ENCODE measurements around the gene COBL. TPM values are rescaled to one million over a fixed set of nuclear protein-coding genes. Genes with fewer than 3 reads are reported as not detected.

Gene COBL
- total and polyA plus RNA-seq, 2 of the 8 experiments (the other 6 are each of a cell fraction or from before 2014, with no cell fraction given) = 13.8 to 40.4 TPM

- POLR2A ChIA-PET (ENCODE audit: partially characterized antibody) = no interaction called here
- Histone ChIP-seq H2BK20ac (ENCODE audit: low read length) (no peak overlapping the region), H3K79me1 (ENCODE audit: low read depth, low read length) (peaks cover 13% of the 10 kb centered on the region), H3K14ac (ENCODE audit: insufficient read length) (no peak overlapping the region), H4K91ac (replicated peaks; ENCODE audit: insufficient read length, low read length) (no peak overlapping the region), H3K4me2 (ENCODE audit: insufficient read depth in 1 of 2, low read depth in 2 of 2, low read length in 2 of 2) (no peak overlapping the region), H3K36me3 (ENCODE audit: control insufficient read depth in 2 of 4, insufficient read depth in 4 of 4, low read length in 3 of 4) (no peaks in the 10 kb centered on the region; a peak in 1 of 8 replicates), H3K23me2 (ENCODE audit: low read depth, low read length) (no peaks in the 10 kb centered on the region; the same call in 1 of the 2 replicates), H4K20me1 (replicated peaks in 1 of 2; ENCODE audit: control insufficient read depth in 1 of 2, insufficient read depth in 2 of 2, low read length in 2 of 2) (peaks cover 3 to 8% of the 10 kb centered on the region in 2 experiments), H3K4ac (replicated peaks; ENCODE audit: insufficient read length, low read depth, low read length) (no peak overlapping the region), H4K5ac (ENCODE audit: insufficient read length, low read depth, low read length) (no peak overlapping the region), H3K27me3 (replicated peaks in 1 of 4; ENCODE audit: control insufficient read depth in 3 of 4, extremely low read depth in 1 of 4, insufficient read depth in 3 of 4, low read length in 3 of 4) (no peaks in the 10 kb centered on the region), H3K4me3 (ENCODE audit: extremely low read depth in 1 of 4, insufficient read depth in 2 of 4, low read depth in 3 of 4, low read length in 4 of 4) (no peak overlapping the region), H3K4me1 (replicated peaks in 1 of 4; ENCODE audit: control insufficient read depth in 3 of 4, insufficient read depth in 4 of 4, low read length in 3 of 4) (peaks cover 0 to 11% (median 4%) of the 10 kb centered on the region in 4 experiments; a peak in 4 of 7 replicates), H2AFZ (ENCODE audit: low read length) (no peak overlapping the region), H3K9me3 (ENCODE audit: insufficient read depth in 2 of 2, low read depth in 1 of 2, low read length in 1 of 2) (no peaks in the 10 kb centered on the region), H3K79me2 (ENCODE audit: control insufficient read depth in 1 of 2, insufficient read depth in 2 of 2, low read length in 2 of 2) (peaks cover 0 to 76% of the 10 kb centered on the region in 2 experiments; a peak in 3 of 4 replicates), H2BK15ac (ENCODE audit: low read length) (no peak overlapping the region), H3K23ac (ENCODE audit: insufficient read length) (no peak overlapping the region), H2AK5ac (ENCODE audit: low read depth, low read length) (no peak overlapping the region), H3K9ac (replicated peaks in 1 of 4; ENCODE audit: extremely low read depth in 1 of 4, low read depth in 3 of 4, low read length in 3 of 4) (no peak overlapping the region), H3K56ac (replicated peaks; ENCODE audit: insufficient read length, low read depth, low read length) (no peak overlapping the region), H3K27ac (ENCODE audit: low read depth, low read length) (no peak overlapping the region), H2BK12ac (ENCODE audit: low read depth, low read length) (no peak overlapping the region), H2BK5ac (ENCODE audit: low read depth, low read length) (no peak overlapping the region), H2BK120ac (replicated peaks; ENCODE audit: low read depth, low read length) (no peak overlapping the region), H4K8ac (ENCODE audit: extremely low read depth, insufficient read depth, low read length) (no peak overlapping the region), H3K18ac (ENCODE audit: extremely low read depth, low read length) (no peak overlapping the region)
- no peak for DNase-seq (ENCODE audit: low read depth in 1 of 2, low spot score in 2 of 2)
- CTCF ChIA-PET (ENCODE audit: partially characterized antibody) = interaction anchor here (1.0 to 1.1 kb wide), 2 partner anchors 49 to 96 kb away, joined by 3 read pairs; no protein-coding TSS in a partner anchor
- no peak for FAIRE-seq
- WGBS, 2 experiments (ENCODE audit: extremely low coverage in 1 of 2, insufficient coverage in 1 of 2, insufficient read length in 1 of 2, insufficient replicate concordance in 2 of 2, low coverage in 1 of 2, low lambda C conversion rate in 2 of 2, missing lambda C conversion rate in 1 of 2) = 82% methylated on average over 5 of the region's 5 CpGs; no CpG with 5 or more reads in 1 of the 2 experiments
- TF ChIP-seq EZH2 (IDR thresholded peaks at IDR 0.05; ENCODE audit: low read depth, low read length, severe bottlenecking) = no peak
- no peak for TF ChIP-seq NANOG (IDR thresholded peaks at IDR 0.05; ENCODE audit: insufficient read depth, low read depth, low read length, poor library complexity, severe bottlenecking)
- no peak for TF ChIP-seq KDM1A (IDR thresholded peaks at IDR 0.05; ENCODE audit: borderline replicate concordance, low read length)
- TF ChIP-seq SP4 (IDR thresholded peaks at IDR 0.05; ENCODE audit: low read length) = no peak
- no peak for TF ChIP-seq POU5F1 (IDR thresholded peaks at IDR 0.05; ENCODE audit: low read depth, low read length)
- no peak for TF ChIP-seq GTF2F1 (IDR thresholded peaks at IDR 0.05; ENCODE audit: borderline replicate concordance, low read depth, low read length)
- TF ChIP-seq EP300 (IDR thresholded peaks at IDR 0.05; ENCODE audit: borderline replicate concordance in 1 of 2, low read depth in 2 of 2, low read length in 2 of 2) = no peak
- TF ChIP-seq TEAD4 (IDR thresholded peaks at IDR 0.05; ENCODE audit: low read depth, low read length) = no peak
- TF ChIP-seq TCF12 (IDR thresholded peaks at IDR 0.05; ENCODE audit: low read depth, low read length) = no peak
- no peak for TF ChIP-seq TBP (IDR thresholded peaks at IDR 0.05; ENCODE audit: low read depth, low read length)
These were observed 46.7 kb downstream of the COBL start for GRCh38 chr7:51269911-51270310.
